ENCODE measurements around the gene ANK3. TPM values are rescaled to one million over a fixed set of nuclear protein-coding genes. Genes with fewer than 3 reads are reported as not detected.

ANK3 gene
- total RNA-seq, 2 experiments from 2014 or later: 43.5 to 47.1 TPM

DNA sequence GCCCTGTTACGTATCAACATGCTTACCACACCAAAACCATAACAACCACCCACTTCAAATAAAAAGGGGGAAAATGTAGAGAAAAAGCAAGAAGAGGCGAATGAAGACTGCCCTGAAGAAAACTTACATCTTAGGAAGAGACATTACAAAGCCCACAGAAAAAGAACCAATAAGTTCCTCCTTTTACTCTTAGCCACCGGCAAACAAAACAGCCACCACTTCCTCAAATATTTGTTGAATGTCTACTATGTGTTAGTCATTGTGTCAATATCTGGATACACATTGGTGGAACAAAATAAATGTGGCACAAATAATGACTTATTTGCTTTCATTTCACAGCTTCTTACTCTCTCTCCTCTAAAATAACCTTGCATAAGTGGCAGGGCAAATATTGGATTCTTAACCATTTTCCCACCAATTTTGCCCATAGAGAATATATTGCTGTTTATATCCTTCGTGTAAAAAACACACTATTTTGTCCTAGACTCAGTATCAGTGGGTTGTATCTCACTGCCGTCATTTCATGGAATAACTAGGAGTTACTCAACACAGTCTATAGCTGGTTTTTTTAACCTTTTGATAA, 106.8 kb downstream of the ANK3 start:
- Mint-ChIP-seq H3K27me3 (no peaks in the 10 kb centered on the region), H3K4me3 (no peak overlapping the region), H3K4me1 (peaks cover 5% of the 10 kb centered on the region), H3K36me3 (ENCODE audit: low read depth) (peaks cover 6% of the 10 kb centered on the region), H3K27ac (no peak overlapping the region), H3K9me3 (peaks cover 3% of the 10 kb centered on the region)
- ChIA-PET POLR2A (no interaction called here), CTCF (no interaction called here)
- no peak for DNase-seq

GRCh38 chr10:60281792-60282353, 107.8 kb downstream of the ANK3 start:
- H3K4me1 Mint-ChIP-seq: peaks cover 5% of the 10 kb centered on the region
- H3K36me3 Mint-ChIP-seq (ENCODE audit: low read depth): peaks cover 14% of the 10 kb centered on the region
- H3K4me3 Mint-ChIP-seq: no peak overlapping the region
- H3K27me3 Mint-ChIP-seq: no peaks in the 10 kb centered on the region
- ChIA-PET CTCF (no interaction called here), POLR2A (no interaction called here)
- peaks cover 3% of the 10 kb centered on the region for H3K9me3 Mint-ChIP-seq
- no peak overlapping the region for H3K27ac Mint-ChIP-seq
- DNase-seq: no peak

DNA sequence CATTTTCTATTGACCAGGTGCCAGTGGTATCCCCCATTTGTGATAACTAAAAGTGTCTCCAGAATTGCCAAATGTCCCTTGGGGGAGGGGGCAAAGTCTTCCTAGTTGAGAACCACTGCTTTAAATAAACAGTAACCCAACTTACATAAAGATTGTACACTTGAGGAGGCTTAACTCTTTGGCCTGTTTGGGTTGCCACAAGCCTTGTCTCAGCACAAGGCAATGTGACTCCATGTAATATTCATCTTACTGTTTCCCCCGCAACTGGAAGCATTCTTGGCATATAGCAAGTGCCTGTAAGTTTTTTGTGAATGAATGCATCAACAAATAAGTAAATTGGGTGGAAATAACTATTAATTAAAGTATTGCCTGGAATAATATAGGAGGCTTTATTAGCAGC, 108.3 kb downstream of the ANK3 start:
- Mint-ChIP-seq H3K4me3 (no peak overlapping the region), H3K4me1 (peaks cover 5% of the 10 kb centered on the region), H3K27ac (no peak overlapping the region), H3K9me3 (peaks cover 3% of the 10 kb centered on the region), H3K27me3 (no peaks in the 10 kb centered on the region), H3K36me3 (ENCODE audit: low read depth) (peaks cover 16% of the 10 kb centered on the region)
- CTCF ChIA-PET: no interaction called here
- POLR2A ChIA-PET: no interaction called here
- DNase-seq: no peak

DNA sequence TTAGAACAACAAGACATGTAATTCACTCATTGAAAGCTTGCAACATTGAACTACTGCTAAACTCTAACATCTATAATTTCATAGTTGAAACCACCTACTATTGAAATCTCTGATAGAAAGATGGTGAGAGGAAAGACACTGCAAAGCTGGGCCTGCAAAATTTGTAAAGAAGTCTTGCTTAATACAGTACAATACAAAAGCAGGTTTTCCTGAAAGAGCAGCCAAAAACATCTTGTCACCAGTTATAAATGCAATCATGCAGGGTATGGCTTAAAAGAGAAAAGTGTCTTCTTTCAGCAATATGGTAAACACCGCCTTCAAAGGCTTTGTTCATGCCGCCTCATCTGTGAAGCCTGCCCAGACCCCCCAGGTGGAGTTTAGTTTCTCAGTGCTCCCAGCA, 109.2 kb downstream of the ANK3 start:
- H3K36me3 Mint-ChIP-seq (ENCODE audit: low read depth): peaks cover 16% of the 10 kb centered on the region
- H3K9me3 Mint-ChIP-seq: peaks cover 3% of the 10 kb centered on the region
- POLR2A ChIA-PET: no interaction called here
- no peak overlapping the region for H3K4me3 Mint-ChIP-seq
- H3K4me1 Mint-ChIP-seq: peaks cover 4% of the 10 kb centered on the region
- CTCF ChIA-PET: no interaction called here
- no peak overlapping the region for H3K27ac Mint-ChIP-seq
- DNase-seq: no peak
- no peaks in the 10 kb centered on the region for H3K27me3 Mint-ChIP-seq

GRCh38 chr10:60277656-60278055, 112.0 kb downstream of the ANK3 start:
- ChIA-PET POLR2A (no interaction called here), CTCF (no interaction called here)
- H3K9me3 Mint-ChIP-seq: peaks cover 6% of the 10 kb centered on the region
- H3K27me3 Mint-ChIP-seq: no peaks in the 10 kb centered on the region
- H3K27ac Mint-ChIP-seq: no peak overlapping the region
- H3K4me1 Mint-ChIP-seq: peaks cover under 1% of the 10 kb centered on the region
- peaks cover 34% of the 10 kb centered on the region for H3K36me3 Mint-ChIP-seq (ENCODE audit: low read depth)
- no peak for DNase-seq
- no peak overlapping the region for H3K4me3 Mint-ChIP-seq

DNA sequence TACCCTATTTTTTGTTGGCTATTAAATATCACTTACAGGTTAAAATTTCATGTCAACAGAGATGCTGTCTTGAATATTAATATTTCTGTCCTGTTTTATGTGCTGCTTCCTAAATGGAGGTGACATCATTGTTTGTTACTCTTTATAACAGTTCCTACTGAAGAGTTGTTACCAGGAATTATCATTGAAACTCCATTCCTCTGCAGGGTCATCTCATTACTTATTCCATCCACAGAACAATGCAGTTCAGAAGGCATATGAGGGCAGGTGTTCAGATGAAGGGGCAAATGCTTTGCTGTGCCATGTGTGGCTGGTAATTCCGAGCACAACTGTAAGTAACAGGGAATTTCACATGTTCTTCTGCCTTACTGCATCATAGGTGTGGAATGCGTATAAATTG, 113.4 kb downstream of the ANK3 start:
- Mint-ChIP-seq H3K9me3 (peaks cover 3% of the 10 kb centered on the region), H3K36me3 (ENCODE audit: low read depth) (peaks cover 34% of the 10 kb centered on the region), H3K4me3 (no peak overlapping the region), H3K27ac (no peak overlapping the region), H3K27me3 (no peaks in the 10 kb centered on the region), H3K4me1 (no peaks in the 10 kb centered on the region)
- ChIA-PET POLR2A (no interaction called here), CTCF (no interaction called here)
- no peak for DNase-seq

DNA sequence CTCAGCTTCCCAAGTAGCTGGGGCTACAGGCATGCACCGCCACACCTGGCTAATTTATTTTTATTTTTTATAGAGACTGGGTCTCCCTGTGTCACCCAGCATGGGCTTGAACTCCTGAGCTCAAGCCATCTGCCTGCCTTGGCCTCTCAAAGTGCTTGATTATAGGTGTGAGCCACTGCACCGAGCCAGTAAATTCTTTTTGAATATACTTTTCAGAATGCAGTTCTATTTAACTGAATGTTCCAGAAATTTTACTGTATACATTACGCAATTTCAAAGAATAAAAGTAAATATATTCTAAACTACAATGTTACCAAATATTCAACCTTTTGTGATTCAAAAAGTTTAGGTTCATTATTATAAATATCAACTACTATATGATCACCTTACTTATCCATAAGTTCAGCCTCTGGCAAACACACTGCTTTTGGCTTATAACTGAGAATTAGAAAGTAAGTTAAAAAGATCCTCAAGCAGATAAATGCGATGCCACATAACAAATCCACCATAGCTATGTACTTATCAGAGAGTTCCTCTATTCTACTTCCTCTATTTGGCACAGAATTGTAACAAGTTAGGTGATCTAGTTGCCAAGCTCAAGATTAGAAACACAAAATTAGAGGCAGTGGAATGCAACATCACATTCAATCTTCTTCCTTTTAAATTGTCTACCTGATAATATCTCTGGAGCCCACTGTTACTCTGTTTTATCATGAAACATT, 118.2 kb downstream of the ANK3 start:
- Mint-ChIP-seq H3K4me3 (no peak overlapping the region), H3K4me1 (no peaks in the 10 kb centered on the region), H3K9me3 (peaks cover 3% of the 10 kb centered on the region), H3K27ac (no peak overlapping the region), H3K27me3 (no peaks in the 10 kb centered on the region), H3K36me3 (ENCODE audit: low read depth) (peaks cover 18% of the 10 kb centered on the region)
- no peak for DNase-seq
- CTCF ChIA-PET: interaction anchor here (0.6 to 0.7 kb wide), 2 partner anchors 9 to 634 kb away, joined by 3 read pairs; no protein-coding TSS in a partner anchor
- POLR2A ChIA-PET: no interaction called here

DNA sequence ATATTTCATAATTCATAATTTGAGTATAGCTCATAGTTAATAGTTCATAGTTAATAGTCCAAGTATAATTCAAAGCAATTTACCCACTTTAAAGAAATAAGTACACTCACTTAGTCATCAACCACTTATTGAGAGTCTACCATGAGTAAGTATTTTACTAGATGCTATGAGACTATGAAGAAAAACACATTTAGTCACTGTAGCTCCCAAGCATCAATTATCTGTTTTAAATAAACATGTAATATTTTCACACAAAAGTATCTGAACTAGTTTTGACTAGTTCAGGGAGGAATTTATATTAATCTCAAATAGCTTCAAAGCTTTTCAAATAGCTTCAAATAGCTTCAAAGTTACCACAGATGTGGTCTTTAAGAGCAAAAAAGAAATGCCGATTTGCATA, 119.2 kb downstream of the ANK3 start:
- Mint-ChIP-seq H3K9me3 (peaks cover 3% of the 10 kb centered on the region), H3K4me1 (no peaks in the 10 kb centered on the region), H3K27me3 (no peaks in the 10 kb centered on the region), H3K27ac (no peak overlapping the region), H3K4me3 (no peak overlapping the region), H3K36me3 (ENCODE audit: low read depth) (peaks cover 17% of the 10 kb centered on the region)
- POLR2A ChIA-PET: no interaction called here
- no peak for DNase-seq
- CTCF ChIA-PET: no interaction called here

GRCh38 chr10:60267802-60268201, 121.9 kb downstream of the ANK3 start:
- Mint-ChIP-seq H3K9me3 (no peaks in the 10 kb centered on the region), H3K27me3 (no peaks in the 10 kb centered on the region), H3K4me1 (no peaks in the 10 kb centered on the region), H3K36me3 (ENCODE audit: low read depth) (peaks cover 14% of the 10 kb centered on the region), H3K4me3 (no peak overlapping the region), H3K27ac (no peak overlapping the region)
- POLR2A ChIA-PET: no interaction called here
- CTCF ChIA-PET: no interaction called here
- no peak for DNase-seq

DNA sequence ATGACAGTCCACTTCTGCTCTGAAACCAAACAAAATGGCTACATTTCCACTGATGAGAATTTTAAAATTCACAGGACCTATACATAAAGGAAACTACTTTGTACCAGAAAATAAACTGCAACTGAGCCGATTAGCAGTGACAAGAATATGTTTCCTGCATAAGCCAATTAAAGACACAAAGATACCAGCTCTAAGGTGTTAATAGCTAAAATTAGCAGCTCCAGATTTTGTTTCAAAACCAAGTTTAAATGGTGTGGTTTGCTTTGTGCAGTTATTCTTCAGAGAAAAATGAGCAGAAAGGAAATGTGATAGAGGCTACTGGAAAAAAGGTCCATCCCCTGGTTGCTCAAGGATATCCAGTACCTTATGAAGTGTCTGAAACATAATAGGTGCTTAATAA, 123.2 kb downstream of the ANK3 start:
- no peak for DNase-seq
- Mint-ChIP-seq H3K9me3 (no peaks in the 10 kb centered on the region), H3K27ac (no peak overlapping the region), H3K4me1 (no peaks in the 10 kb centered on the region), H3K27me3 (no peaks in the 10 kb centered on the region), H3K36me3 (ENCODE audit: low read depth) (peaks cover 19% of the 10 kb centered on the region), H3K4me3 (no peak overlapping the region)
- CTCF ChIA-PET: no interaction called here
- POLR2A ChIA-PET: interaction anchor here (0.8 kb wide), 1 partner anchor 200 kb away, joined by 6 read pairs; no protein-coding TSS in a partner anchor

- no peak overlapping the region for H3K4me3 Mint-ChIP-seq
- no peaks in the 10 kb centered on the region for H3K9me3 Mint-ChIP-seq
- H3K27me3 Mint-ChIP-seq: no peaks in the 10 kb centered on the region
- no peak overlapping the region for H3K27ac Mint-ChIP-seq
- ChIA-PET CTCF (interaction anchor here (0.6 to 1.4 kb wide), 3 partner anchors 8 to 51 kb away, joined by 3 read pairs; no protein-coding TSS in a partner anchor), POLR2A (no interaction called here)
- peaks cover 27% of the 10 kb centered on the region for H3K36me3 Mint-ChIP-seq (ENCODE audit: low read depth)
- DNase-seq: no peak
- peaks cover 10% of the 10 kb centered on the region for H3K4me1 Mint-ChIP-seq
Observed at GRCh38 chr10:60262647-60263126, 127.0 kb downstream of the ANK3 start.

GRCh38 chr10:60260321-60260720, 129.4 kb downstream of the ANK3 start:
- no peaks in the 10 kb centered on the region for H3K9me3 Mint-ChIP-seq
- peaks cover 30% of the 10 kb centered on the region for H3K36me3 Mint-ChIP-seq (ENCODE audit: low read depth)
- POLR2A ChIA-PET: no interaction called here
- H3K4me1 Mint-ChIP-seq: peaks cover 10% of the 10 kb centered on the region
- H3K27me3 Mint-ChIP-seq: no peaks in the 10 kb centered on the region
- DNase-seq: no peak
- H3K4me3 Mint-ChIP-seq: no peak overlapping the region
- H3K27ac Mint-ChIP-seq: peak overlapping the region; percentile 54
- CTCF ChIA-PET: interaction anchor here (0.9 kb wide), 1 partner anchor 53 kb away, joined by 3 read pairs; no protein-coding TSS in a partner anchor

DNA sequence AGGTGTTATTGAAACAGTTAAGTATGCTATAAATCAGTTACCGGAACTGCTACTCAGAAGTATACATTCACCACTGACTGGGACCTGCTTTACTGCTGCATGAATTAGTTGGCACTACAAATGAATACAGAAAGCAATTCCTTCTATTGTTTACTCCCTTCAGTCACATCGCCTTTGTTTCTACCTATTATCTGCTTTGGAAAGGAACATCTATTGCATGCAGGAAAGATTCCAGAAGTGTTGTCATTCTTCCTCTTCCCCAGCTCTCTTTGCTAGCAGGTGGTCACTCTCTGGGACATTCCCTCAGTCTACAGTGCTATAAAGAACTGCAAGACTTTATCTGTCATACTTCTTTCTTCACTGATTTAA, 131.3 kb downstream of the ANK3 start:
- no peak overlapping the region for H3K4me3 Mint-ChIP-seq
- ChIA-PET CTCF (no interaction called here), POLR2A (no interaction called here)
- DNase-seq: no peak
- peaks cover 22% of the 10 kb centered on the region for H3K36me3 Mint-ChIP-seq (ENCODE audit: low read depth)
- no peaks in the 10 kb centered on the region for H3K9me3 Mint-ChIP-seq
- no peaks in the 10 kb centered on the region for H3K27me3 Mint-ChIP-seq
- H3K4me1 Mint-ChIP-seq: peaks cover 10% of the 10 kb centered on the region
- H3K27ac Mint-ChIP-seq: no peak overlapping the region
